ENCODE data around the gene MROH2A.
"Not testable (repeated sequence)": the region's sequence is repeated elsewhere in the genome, so short reads cannot be mapped to it uniquely, and the experiment has no call there.

Gene MROH2A, protein sequence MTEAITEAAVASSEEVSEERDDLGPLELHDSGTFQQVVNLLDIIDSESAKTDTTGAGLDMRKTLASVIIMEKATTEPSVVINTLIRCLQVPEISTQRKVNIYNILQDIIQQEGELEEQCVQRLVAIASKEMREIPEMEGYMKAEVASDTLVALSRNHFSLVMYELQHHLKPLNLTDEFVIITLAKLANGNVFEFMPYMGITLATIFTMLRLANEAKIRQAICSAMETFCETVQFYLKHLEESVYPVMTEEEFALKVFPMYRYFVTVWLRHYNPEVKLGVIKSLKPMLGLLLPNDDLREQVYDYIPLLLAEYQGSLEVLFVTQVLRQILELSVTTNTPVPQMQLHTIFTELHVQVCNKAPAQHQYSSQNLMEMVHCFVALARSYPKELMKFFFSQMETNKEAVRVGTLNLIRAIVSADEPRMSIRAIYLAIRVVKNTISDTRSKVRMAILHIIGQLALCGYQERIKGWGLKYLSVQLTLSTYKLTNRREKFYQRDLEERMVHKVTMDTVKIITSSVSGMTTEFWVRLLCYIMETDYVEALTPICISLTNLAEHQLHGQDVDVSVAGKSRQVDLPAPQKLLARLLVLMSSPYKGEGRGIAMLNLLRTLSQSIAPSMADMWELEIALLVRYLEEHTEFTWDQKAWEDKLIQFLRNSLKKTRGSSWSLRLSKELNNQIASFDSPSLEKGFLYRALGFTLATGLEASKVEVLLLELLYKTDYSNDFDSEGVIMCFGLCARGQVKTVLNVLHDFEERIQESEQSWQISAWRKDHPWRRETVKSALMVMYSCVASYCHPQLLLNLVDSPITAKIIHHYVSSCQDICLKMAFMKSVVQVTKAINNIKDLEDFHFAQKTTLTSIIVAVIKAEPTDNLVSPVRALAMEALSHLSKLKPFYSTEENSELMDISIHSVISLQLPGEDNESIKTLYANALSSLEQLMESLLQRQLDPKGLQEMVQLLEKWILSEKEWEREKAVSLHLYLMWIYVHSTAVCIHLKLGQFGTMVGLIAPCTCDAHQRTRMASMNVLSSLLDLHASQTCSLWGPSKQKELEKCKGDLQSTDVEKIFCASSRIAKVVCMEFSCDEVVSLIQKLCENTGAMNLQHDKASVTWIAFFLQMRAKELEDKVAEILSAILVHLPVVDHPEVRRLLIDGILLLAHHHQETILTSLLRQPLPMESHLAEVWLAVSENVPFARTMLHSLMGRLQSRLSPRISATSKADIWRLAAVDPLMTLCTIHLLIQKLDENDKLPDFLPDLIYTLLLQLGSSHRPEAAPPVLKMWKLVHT (N-terminal part only)

DNA sequence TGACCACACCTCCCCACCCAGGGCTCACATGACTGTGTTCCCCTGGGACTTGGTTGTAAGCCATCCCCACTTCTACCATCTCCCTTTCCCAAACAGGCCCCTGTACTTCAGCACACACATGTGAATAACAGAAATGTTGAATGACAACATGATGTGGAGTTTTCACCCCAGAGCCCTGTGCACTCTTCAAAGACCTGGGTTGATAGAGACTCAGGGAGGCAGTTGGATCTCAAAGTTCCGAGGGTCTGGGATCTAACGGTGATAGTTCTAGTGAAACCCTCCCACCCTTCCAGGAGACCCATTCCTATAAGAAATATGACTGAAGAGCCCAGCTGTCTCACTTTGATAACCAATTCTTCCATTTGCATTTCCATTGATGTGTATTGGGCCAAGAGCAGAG lies at the start of gene MROH2A:
MROH2A (plus strand) TSS at position 301 of the 400 bp plus-strand sequence. CDS start 1,029 bp downstream, outside the sequence.
- intact Hi-C loops (cut with DNase I; ENCODE audit: low total_unique reads): no loop called here
- peaks cover 0 to 7% (median 5%) of the 10 kb centered on the region in 3 donors for H3K9me3 ChIP-seq
- H3K4me1 ChIP-seq: no peaks in the 10 kb centered on the region
- no peaks in the 10 kb centered on the region for H3K36me3 ChIP-seq
- no peaks in the 10 kb centered on the region for H3K27me3 ChIP-seq
- TF ChIP-seq, protein P1, sequence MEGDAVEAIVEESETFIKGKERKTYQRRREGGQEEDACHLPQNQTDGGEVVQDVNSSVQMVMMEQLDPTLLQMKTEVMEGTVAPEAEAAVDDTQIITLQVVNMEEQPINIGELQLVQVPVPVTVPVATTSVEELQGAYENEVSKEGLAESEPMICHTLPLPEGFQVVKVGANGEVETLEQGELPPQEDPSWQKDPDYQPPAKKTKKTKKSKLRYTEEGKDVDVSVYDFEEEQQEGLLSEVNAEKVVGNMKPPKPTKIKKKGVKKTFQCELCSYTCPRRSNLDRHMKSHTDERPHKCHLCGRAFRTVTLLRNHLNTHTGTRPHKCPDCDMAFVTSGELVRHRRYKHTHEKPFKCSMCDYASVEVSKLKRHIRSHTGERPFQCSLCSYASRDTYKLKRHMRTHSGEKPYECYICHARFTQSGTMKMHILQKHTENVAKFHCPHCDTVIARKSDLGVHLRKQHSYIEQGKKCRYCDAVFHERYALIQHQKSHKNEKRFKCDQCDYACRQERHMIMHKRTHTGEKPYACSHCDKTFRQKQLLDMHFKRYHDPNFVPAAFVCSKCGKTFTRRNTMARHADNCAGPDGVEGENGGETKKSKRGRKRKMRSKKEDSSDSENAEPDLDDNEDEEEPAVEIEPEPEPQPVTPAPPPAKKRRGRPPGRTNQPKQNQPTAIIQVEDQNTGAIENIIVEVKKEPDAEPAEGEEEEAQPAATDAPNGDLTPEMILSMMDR (IDR thresholded peaks at IDR 0.05): no peak
- no peak for DNase-seq
- H3K4me3 ChIP-seq: no peak within 1 kb of the TSS
- H3K27ac ChIP-seq: no peak within 1 kb of the TSS

DNA sequence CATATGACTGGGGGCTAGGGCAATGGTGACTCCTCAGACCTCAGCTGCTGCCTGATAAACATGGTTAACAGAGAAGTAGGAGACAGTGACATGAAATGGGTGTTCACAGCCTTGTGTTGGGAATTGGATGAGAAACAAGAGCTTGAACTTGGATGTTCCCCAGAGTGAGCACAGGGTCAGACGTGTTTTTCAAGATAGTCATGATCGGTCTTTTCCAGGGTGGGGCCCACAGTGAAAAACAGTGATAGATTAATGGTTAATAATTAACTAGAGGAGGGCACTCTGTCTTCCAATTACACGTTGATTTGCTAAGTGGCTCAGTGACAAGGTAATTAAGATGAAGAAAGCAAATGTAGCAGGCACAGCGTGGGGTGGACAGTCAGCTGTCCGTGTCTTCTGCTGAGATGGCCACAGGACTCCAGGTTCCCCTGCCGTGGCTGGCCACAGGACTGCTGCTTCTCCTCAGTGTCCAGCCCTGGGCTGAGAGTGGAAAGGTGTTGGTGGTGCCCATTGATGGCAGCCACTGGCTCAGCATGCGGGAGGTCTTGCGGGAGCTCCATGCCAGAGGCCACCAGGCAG lies 49.3 kb upstream of the MROH2A start, which contains the start of gene UGT1A3:
UGT1A3 (plus strand) TSS at position 320 of the 579 bp plus-strand sequence; CDS start at position 405, 85 bp downstream.
- TF ChIP-seq, protein P1 (IDR thresholded peaks at IDR 0.05): no peak
- no peaks in the 10 kb centered on the region for H3K4me1 ChIP-seq
- no peak within 1 kb of the TSS for H3K4me3 ChIP-seq
- DNase-seq: no peak
- H3K27ac ChIP-seq: no peak within 1 kb of the TSS
- no peaks in the 10 kb centered on the region for H3K36me3 ChIP-seq
- no peaks in the 10 kb centered on the region for H3K9me3 ChIP-seq
- H3K27me3 ChIP-seq: no peaks in the 10 kb centered on the region
- intact Hi-C loops (cut with DNase I; ENCODE audit: low total_unique reads): no loop called here

DNA sequence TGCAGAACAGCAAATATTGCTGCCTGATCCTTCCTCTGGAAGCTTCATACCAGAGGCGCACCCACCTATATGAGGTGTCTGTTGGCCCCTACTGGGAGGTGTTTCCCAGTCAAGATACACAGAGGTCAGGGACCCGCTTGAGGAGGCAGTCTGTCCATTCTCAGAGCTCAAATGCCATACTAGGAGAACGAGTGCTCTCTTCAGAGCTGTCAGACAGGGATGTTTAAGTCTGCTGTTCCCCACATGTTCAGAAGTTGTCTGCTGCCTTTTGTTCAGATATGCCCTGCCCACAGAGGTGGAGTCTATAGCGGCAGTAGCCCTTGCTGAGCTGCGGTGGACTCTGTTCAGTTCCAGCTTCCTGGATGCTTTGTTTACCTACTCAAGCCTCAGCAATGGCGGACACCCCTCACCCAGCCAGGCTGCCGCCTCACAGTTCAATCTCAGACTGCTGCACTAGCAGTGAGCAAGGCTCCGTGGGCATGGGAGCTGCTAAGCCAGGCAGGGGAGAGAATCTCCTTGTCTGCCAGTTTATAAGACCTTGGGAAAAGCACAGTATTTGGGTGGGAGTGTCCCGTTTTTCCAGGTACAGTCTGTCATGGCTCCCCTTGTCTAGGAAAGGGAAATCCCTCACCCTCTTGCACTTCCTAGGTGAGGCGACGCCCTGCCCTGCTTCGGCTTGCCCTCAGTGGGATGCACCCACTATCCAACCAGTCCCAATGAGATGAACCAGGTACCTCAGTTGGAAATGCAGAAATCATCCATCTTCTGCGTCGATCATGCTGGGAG lies 41.1 kb upstream of the MROH2A start:
- H3K36me3 ChIP-seq; H3K4me1 ChIP-seq; DNase-seq; H3K27ac ChIP-seq; H3K4me3 ChIP-seq; intact Hi-C loops (cut with DNase I; ENCODE audit: low total_unique reads); H3K9me3 ChIP-seq; H3K27me3 ChIP-seq: not testable (repeated sequence)

DNA sequence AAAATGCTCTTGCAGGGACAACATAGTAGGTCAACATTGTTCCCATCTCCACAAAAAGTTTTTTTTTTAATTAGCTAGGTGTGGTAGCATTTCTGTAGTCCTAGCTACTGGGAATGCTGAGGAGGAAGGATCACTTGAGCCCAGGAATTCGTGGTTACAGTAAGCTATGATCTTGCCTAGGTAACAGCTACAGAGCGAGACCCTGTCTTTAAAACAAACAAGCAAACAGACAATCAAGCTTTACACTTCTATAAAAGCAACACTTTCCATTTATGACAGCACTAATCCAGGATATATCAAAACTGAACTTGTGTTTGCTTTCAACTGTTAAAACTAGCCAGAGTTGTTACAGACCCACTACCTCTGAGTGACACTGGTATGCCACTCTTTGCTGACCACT lies 37.3 kb upstream of the MROH2A start:
- intact Hi-C loops (cut with DNase I; ENCODE audit: low total_unique reads): no loop called here
- Histone ChIP-seq H3K27me3 (peaks cover 0 to 5% of the 10 kb centered on the region in 2 donors), H3K36me3 (no peaks in the 10 kb centered on the region), H3K9me3 (no peaks in the 10 kb centered on the region), H3K4me3 (no peak overlapping the region), H3K4me1 (no peaks in the 10 kb centered on the region), H3K27ac (no peak overlapping the region)
- TF ChIP-seq, protein P1 (IDR thresholded peaks at IDR 0.05): no peak
- no peak for DNase-seq

DNA sequence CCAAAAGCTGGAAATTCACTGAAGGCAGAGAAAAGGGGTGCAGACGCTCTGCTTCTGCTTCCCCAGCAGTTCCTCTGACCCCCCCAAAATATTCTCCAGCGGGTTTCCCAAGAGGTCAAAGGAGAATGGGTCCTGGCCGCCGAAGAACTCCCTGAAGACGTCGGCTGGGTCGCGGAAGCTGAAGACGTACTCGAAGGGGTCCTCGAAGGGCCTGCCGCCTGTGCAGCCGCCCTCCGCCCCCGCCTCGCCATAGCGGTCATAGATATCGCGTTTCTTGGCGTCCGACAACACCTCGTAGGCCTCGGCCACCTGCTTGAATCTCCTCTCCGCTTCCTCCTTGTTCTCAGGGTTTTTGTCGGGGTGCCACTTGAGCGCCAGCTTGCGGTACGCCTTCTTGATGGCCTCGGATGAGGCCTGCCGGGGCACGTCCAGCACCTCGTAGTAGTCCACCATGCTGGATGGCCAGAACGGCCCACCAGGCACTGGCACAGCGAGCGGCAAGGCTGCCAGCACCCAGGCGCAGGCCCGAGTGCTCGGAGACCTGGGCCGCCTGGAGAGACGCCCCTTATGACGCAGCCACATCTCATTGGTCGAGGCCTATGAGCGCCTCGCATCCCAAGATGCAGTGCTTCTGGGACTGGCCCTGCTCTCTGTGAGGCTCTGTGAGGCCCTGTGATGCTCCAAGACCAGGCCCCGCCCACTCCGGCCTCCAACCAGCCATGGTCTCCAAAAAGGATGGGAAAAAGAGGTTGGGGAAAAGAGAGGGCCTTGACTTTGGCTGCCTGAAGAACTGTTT lies 34.5 kb upstream of the MROH2A start:
- DNase-seq: no peak
- no peaks in the 10 kb centered on the region for H3K4me1 ChIP-seq
- H3K36me3 ChIP-seq: no peaks in the 10 kb centered on the region
- no peaks in the 10 kb centered on the region for H3K27me3 ChIP-seq
- intact Hi-C loops (cut with DNase I; ENCODE audit: low total_unique reads): no loop called here
- H3K27ac ChIP-seq: no peak overlapping the region
- no peak overlapping the region for H3K4me3 ChIP-seq
- no peaks in the 10 kb centered on the region for H3K9me3 ChIP-seq
- TF ChIP-seq, protein P1 (IDR thresholded peaks at IDR 0.05): no peak

Data from tibial artery (tissue), 4 donors.